DND-41 (cell line): ENCODE data around the gene SLC39A10.
"Not testable (repeated sequence)": the region's sequence is repeated elsewhere in the genome, so short reads cannot be mapped to it uniquely, and the experiment has no call there.

Experiments
- EZH2 ChIP-seq: IDR thresholded peaks from 3 replicates; pipeline ENCODE4 v1.6.1; 2012; ENCODE audit warnings: borderline replicate concordance, low read depth, mild to moderate bottlenecking, moderate library complexity, low read length, inconsistent platforms; ENCODE audit not compliant: severe bottlenecking
- TF ChIP-seq, protein P1 (sequence below): IDR thresholded peaks from 2 replicates; pipeline ENCODE4 v1.5.1; 2012; ENCODE audit warnings: borderline replicate concordance, low read length, moderate library complexity, mild to moderate bottlenecking; ENCODE audit not compliant: poor library complexity, severe bottlenecking; ENCODE audit errors: extremely low read depth

DNA sequence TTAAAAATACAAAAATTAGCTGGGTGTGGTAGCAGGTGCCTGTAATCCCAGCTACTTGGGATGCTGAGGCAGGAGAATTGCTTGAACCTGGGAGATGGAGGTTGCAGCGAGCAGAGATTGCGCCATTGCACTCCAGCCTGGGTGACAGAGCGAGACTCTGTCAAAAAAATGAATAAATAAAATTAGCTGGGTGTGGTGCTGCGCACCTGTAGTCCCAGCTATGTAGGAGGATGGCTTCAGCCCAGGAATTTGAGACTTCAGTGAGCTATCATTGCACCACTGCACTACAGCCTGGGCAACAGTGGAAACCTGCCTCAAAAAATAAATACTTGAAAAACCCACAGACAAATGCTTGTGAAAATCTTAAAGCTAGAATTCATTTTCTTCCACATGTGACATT, 8.1 kb downstream of the SLC39A10 start:
- TF ChIP-seq, protein P1, sequence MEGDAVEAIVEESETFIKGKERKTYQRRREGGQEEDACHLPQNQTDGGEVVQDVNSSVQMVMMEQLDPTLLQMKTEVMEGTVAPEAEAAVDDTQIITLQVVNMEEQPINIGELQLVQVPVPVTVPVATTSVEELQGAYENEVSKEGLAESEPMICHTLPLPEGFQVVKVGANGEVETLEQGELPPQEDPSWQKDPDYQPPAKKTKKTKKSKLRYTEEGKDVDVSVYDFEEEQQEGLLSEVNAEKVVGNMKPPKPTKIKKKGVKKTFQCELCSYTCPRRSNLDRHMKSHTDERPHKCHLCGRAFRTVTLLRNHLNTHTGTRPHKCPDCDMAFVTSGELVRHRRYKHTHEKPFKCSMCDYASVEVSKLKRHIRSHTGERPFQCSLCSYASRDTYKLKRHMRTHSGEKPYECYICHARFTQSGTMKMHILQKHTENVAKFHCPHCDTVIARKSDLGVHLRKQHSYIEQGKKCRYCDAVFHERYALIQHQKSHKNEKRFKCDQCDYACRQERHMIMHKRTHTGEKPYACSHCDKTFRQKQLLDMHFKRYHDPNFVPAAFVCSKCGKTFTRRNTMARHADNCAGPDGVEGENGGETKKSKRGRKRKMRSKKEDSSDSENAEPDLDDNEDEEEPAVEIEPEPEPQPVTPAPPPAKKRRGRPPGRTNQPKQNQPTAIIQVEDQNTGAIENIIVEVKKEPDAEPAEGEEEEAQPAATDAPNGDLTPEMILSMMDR = not testable (repeated sequence)
- TF ChIP-seq EZH2 = not testable (repeated sequence)
